Activated naive CD8-positive, alpha-beta T cell treated with anti-CD3 and anti-CD28 coated beads, Interleukin-2, amount 10 ng/mL, durations not matched to agents 7 days and 5 days (primary cell): ENCODE measurements around the gene DHRS4. TPM values are rescaled to one million over a fixed set of nuclear protein-coding genes. Genes with fewer than 3 reads are reported as not detected.

ENCODE experiments used
- ATAC-seq: fragments of 150-1000 bp; cut with Tn5 transposase; one replicate; pipeline ENCODE4 v1.10.0; 2021; ENCODE audit warnings: low read depth, moderate library complexity
- POLR2A ChIA-PET: fragments of 350-600 bp; sonication (Branson Sonifier 250); formaldehyde crosslinking; loops from one replicate; lab custom pipeline; 2021; ENCODE audit warnings: antibody characterized with exemption; lab: Charles Lee
- DNase-seq: peaks from one replicate; pipeline ENCODE4 v3.0.0; 2021
- H3K27ac Mint-ChIP-seq: one replicate; pipeline ENCODE4 v1.8.0; 2022; ENCODE audit warnings: mild to moderate bottlenecking, mixed read lengths
- H3K27me3 Mint-ChIP-seq: one replicate; pipeline ENCODE4 v1.8.0; 2022; ENCODE audit warnings: mild to moderate bottlenecking, moderate library complexity, mixed read lengths
- H3K36me3 Mint-ChIP-seq: one replicate; pipeline ENCODE4 v1.8.0; 2021; ENCODE audit warnings: mild to moderate bottlenecking, mixed read lengths
- H3K4me1 Mint-ChIP-seq: one replicate; pipeline ENCODE4 v1.8.0; 2021; ENCODE audit warnings: mixed read lengths
- H3K4me3 Mint-ChIP-seq: one replicate; pipeline ENCODE4 v1.8.0; 2022; ENCODE audit warnings: mild to moderate bottlenecking, moderate library complexity, mixed read lengths
- H3K9me3 Mint-ChIP-seq: one replicate; pipeline ENCODE4 v1.8.0; 2021; ENCODE audit warnings: mixed read lengths
- total RNA-seq, 2 experiments: library from RNA; stranded (reverse); gene quantifications; one replicate each; pipeline ENCODE4 v1.2.3, GENCODE V29; 2021

DHRS4 gene
- 10 to 100 TPM; 17.1 to 20.0 TPM for total RNA-seq

- peak; percentile 98 for ATAC-seq
- H3K4me1 Mint-ChIP-seq, result peaks cover 11% of the 10 kb centered on the region
- H3K36me3 Mint-ChIP-seq, result peaks cover 9% of the 10 kb centered on the region
- POLR2A ChIA-PET, result interaction anchor here (1.2 to 1.5 kb wide), 2 partner anchors 247 to 364 kb away, joined by 3 read pairs; no protein-coding TSS in a partner anchor
- peak within 1 kb of the TSS; percentile 95 for H3K4me3 Mint-ChIP-seq
- H3K9me3 Mint-ChIP-seq, result peaks cover 3% of the 10 kb centered on the region
- peak; percentile 89 for DNase-seq
- peak within 1 kb of the TSS; percentile 86 for H3K27ac Mint-ChIP-seq
- H3K27me3 Mint-ChIP-seq, result no peaks in the 10 kb centered on the region
Measured at GRCh38 chr14:23953464-23954278, at the start of gene DHRS4. Gene DHRS4, plus strand, starts transcription at chr14:23953770. Its CDS starts 19 bp downstream, at chr14:23953789.

- DNase-seq (no peak), ATAC-seq (no peak)
- Mint-ChIP-seq H3K9me3 (no peaks in the 10 kb centered on the region), H3K4me3 (no peak overlapping the region), H3K27ac (no peak overlapping the region), H3K36me3 (no peaks in the 10 kb centered on the region), H3K4me1 (no peaks in the 10 kb centered on the region), H3K27me3 (peaks cover 7% of the 10 kb centered on the region)
- POLR2A ChIA-PET, result interaction anchor here (0.8 kb wide), 1 partner anchor 321 kb away, joined by 3 read pairs; no protein-coding TSS in a partner anchor
Measured at GRCh38 chr14:23910101-23910875, 43.3 kb upstream of the DHRS4 start.

GRCh38 chr14:23910876-23911210, 42.7 kb upstream of the DHRS4 start:
- Mint-ChIP-seq H3K36me3 (no peaks in the 10 kb centered on the region), H3K27me3 (peaks cover 5% of the 10 kb centered on the region), H3K9me3 (no peaks in the 10 kb centered on the region), H3K4me1 (no peaks in the 10 kb centered on the region), H3K27ac (no peak overlapping the region), H3K4me3 (no peak overlapping the region)
- no peak for DNase-seq
- POLR2A ChIA-PET, result interaction anchor here (0.8 kb wide), 1 partner anchor 322 kb away, joined by 3 read pairs; no protein-coding TSS in a partner anchor
- ATAC-seq, result no peak

GRCh38 chr14:23915559-23915958, 38.0 kb upstream of the DHRS4 start:
- H3K4me3 Mint-ChIP-seq, result no peak overlapping the region
- no peaks in the 10 kb centered on the region for H3K27me3 Mint-ChIP-seq
- H3K4me1 Mint-ChIP-seq, result no peaks in the 10 kb centered on the region
- no peaks in the 10 kb centered on the region for H3K36me3 Mint-ChIP-seq
- peaks cover 2% of the 10 kb centered on the region for H3K9me3 Mint-ChIP-seq
- H3K27ac Mint-ChIP-seq, result no peak overlapping the region
- POLR2A ChIA-PET, result no interaction called here
- DNase-seq, result no peak
- ATAC-seq, result no peak

- no peak for ATAC-seq
- POLR2A ChIA-PET, result no interaction called here
- no peaks in the 10 kb centered on the region for H3K36me3 Mint-ChIP-seq
- H3K4me3 Mint-ChIP-seq, result no peak overlapping the region
- H3K27ac Mint-ChIP-seq, result no peak overlapping the region
- peaks cover 2% of the 10 kb centered on the region for H3K9me3 Mint-ChIP-seq
- H3K4me1 Mint-ChIP-seq, result no peaks in the 10 kb centered on the region
- no peaks in the 10 kb centered on the region for H3K27me3 Mint-ChIP-seq
- DNase-seq, result no peak
Measured at GRCh38 chr14:23916004-23916403, 37.6 kb upstream of the DHRS4 start.

GRCh38 chr14:23916446-23916845, 37.1 kb upstream of the DHRS4 start:
- Mint-ChIP-seq H3K4me3 (no peak overlapping the region), H3K27me3 (no peaks in the 10 kb centered on the region), H3K36me3 (no peaks in the 10 kb centered on the region), H3K4me1 (no peaks in the 10 kb centered on the region), H3K9me3 (peaks cover 2% of the 10 kb centered on the region), H3K27ac (no peak overlapping the region)
- DNase-seq (no peak), ATAC-seq (no peak)
- POLR2A ChIA-PET, result no interaction called here

GRCh38 chr14:23922545-23922944, 31.0 kb upstream of the DHRS4 start:
- Mint-ChIP-seq H3K27me3 (peaks cover 3% of the 10 kb centered on the region), H3K36me3 (no peaks in the 10 kb centered on the region)
- POLR2A ChIA-PET, result no interaction called here

GRCh38 chr14:23925523-23926075, 28.0 kb upstream of the DHRS4 start:
- Mint-ChIP-seq H3K9me3 (no peaks in the 10 kb centered on the region), H3K4me3 (no peak overlapping the region), H3K27ac (no peak overlapping the region), H3K27me3 (peaks cover 11% of the 10 kb centered on the region), H3K4me1 (no peaks in the 10 kb centered on the region), H3K36me3 (no peaks in the 10 kb centered on the region)
- DNase-seq, result no peak
- no peak for ATAC-seq
- POLR2A ChIA-PET, result no interaction called here

More at GRCh38 chr14:23922545-23922944, 31.0 kb upstream of the DHRS4 start:
- DNase-seq, result no peak
- Mint-ChIP-seq H3K4me1 (no peaks in the 10 kb centered on the region), H3K27ac (no peak overlapping the region), H3K4me3 (no peak overlapping the region), H3K9me3 (peaks cover 1% of the 10 kb centered on the region)
- no peak for ATAC-seq

- H3K4me1 Mint-ChIP-seq, result no peaks in the 10 kb centered on the region
- DNase-seq, result no peak
- POLR2A ChIA-PET, result no interaction called here
- no peak overlapping the region for H3K27ac Mint-ChIP-seq
- H3K4me3 Mint-ChIP-seq, result no peak overlapping the region
- H3K9me3 Mint-ChIP-seq, result no peaks in the 10 kb centered on the region
- H3K36me3 Mint-ChIP-seq, result no peaks in the 10 kb centered on the region
- peaks cover 11% of the 10 kb centered on the region for H3K27me3 Mint-ChIP-seq
- ATAC-seq, result no peak
Measured at GRCh38 chr14:23926543-23926942, 27.0 kb upstream of the DHRS4 start.

GRCh38 chr14:23929136-23929535, 24.4 kb upstream of the DHRS4 start:
- Mint-ChIP-seq H3K27ac (no peak overlapping the region), H3K36me3 (no peaks in the 10 kb centered on the region), H3K9me3 (no peaks in the 10 kb centered on the region), H3K4me3 (no peak overlapping the region), H3K4me1 (no peaks in the 10 kb centered on the region), H3K27me3 (peaks cover 14% of the 10 kb centered on the region)
- DNase-seq, result no peak
- ATAC-seq, result no peak
- POLR2A ChIA-PET, result no interaction called here

GRCh38 chr14:23929822-23930294, 23.7 kb upstream of the DHRS4 start:
- H3K27me3 Mint-ChIP-seq, result peaks cover 14% of the 10 kb centered on the region
- POLR2A ChIA-PET, result no interaction called here
- DNase-seq, result peak; percentile 74
- H3K4me1 Mint-ChIP-seq, result no peaks in the 10 kb centered on the region
- no peaks in the 10 kb centered on the region for H3K9me3 Mint-ChIP-seq
- peak; percentile 84 for ATAC-seq
- no peak overlapping the region for H3K27ac Mint-ChIP-seq
- H3K36me3 Mint-ChIP-seq, result no peaks in the 10 kb centered on the region
- no peak overlapping the region for H3K4me3 Mint-ChIP-seq

- Mint-ChIP-seq H3K27ac (no peak overlapping the region), H3K36me3 (no peaks in the 10 kb centered on the region), H3K27me3 (peaks cover 14% of the 10 kb centered on the region), H3K4me3 (no peak overlapping the region), H3K9me3 (no peaks in the 10 kb centered on the region), H3K4me1 (no peaks in the 10 kb centered on the region)
- DNase-seq (no peak), ATAC-seq (no peak)
- POLR2A ChIA-PET, result no interaction called here
Measured at GRCh38 chr14:23930742-23931141, 22.8 kb upstream of the DHRS4 start.

GRCh38 chr14:23931721-23932289, 21.8 kb upstream of the DHRS4 start:
- no peak overlapping the region for H3K27ac Mint-ChIP-seq
- POLR2A ChIA-PET, result no interaction called here

More at GRCh38 chr14:23931721-23932289, 21.8 kb upstream of the DHRS4 start:
- H3K9me3 Mint-ChIP-seq, result no peaks in the 10 kb centered on the region
- H3K27me3 Mint-ChIP-seq, result peaks cover 10% of the 10 kb centered on the region
- no peaks in the 10 kb centered on the region for H3K36me3 Mint-ChIP-seq
- DNase-seq, result no peak
- ATAC-seq, result no peak
- no peak overlapping the region for H3K4me3 Mint-ChIP-seq
- no peaks in the 10 kb centered on the region for H3K4me1 Mint-ChIP-seq
